ENCODE data around the gene CELSR1.
"Not testable (repeated sequence)": the region's sequence is repeated elsewhere in the genome, so short reads cannot be mapped to it uniquely, and the experiment has no call there.

The CELSR1 gene

DNA sequence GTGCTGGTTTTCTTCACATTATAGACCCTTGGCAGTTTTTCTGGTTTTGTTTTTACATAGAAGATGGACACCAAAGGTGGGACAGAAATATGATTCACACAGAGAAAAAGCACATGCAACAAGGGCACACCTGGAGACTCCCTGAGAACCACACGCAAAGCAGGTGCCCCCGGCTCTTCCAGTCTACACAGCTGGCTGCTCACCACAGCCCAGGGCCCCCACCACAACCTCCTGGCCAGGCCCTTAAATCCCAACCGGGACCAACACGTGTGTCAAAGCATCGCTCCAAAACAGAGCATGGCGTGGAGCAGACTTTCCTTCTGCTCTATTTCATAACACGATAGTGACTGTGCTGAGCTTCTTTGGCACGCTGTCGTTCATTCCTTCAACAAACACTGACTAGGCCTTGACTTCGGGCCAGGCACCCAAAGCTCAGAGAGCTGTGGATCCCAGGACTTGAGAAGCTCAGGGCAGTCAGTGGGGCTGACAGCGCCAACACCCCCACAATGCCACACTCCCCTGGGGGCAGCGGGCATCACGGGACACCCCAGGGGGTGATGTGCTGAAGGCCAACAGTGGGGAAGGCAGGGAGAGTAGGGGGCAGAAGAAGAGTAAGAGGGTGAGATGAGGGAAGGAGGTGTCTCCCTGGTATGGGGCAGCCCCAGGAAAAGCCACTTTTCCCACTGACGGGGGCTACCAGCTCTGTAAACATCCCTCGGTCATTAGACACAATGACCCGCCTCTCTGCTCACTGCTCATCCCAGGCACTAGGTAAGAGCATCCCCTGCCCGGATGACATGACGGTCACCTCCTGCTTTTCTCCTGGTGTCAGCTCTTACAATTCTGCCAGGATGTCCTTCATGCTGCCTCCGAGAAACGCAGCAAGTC, 26.0 kb downstream of the CELSR1 start:
- DNase-seq, result no peak

DNA sequence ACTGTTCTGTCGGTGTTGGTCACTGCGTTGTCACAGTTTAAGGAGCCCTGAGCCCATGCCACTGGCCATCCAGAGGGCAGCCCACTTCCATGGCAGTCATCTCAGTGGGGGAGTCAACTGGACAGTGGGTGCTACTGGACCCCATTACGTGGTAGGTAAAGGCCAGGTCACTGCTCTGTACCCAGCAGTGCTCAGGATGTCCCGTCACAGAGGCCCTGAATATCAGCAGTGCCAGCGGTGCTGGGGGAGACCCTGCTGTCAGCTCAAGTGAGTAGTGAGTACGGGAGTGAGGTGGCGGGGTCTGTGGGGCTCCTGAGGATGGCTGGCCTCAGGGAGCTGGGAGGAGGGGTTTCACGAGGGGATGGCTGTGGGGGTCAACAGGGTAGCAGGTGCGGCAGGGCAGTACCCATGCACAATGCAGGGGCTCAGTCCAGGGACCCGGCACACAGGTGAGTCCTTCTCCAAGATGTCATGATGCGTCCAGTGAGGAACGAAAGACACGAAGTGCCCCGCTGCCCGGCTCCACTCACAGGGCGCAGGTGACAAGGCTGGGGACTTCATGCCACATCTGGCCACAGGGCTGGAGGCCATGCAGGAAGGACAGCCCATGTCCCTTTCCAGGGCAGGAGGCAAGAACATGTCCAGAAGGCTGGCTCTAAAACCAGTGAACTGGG, 27.9 kb downstream of the CELSR1 start:
- DNase-seq, result no peak

DNA sequence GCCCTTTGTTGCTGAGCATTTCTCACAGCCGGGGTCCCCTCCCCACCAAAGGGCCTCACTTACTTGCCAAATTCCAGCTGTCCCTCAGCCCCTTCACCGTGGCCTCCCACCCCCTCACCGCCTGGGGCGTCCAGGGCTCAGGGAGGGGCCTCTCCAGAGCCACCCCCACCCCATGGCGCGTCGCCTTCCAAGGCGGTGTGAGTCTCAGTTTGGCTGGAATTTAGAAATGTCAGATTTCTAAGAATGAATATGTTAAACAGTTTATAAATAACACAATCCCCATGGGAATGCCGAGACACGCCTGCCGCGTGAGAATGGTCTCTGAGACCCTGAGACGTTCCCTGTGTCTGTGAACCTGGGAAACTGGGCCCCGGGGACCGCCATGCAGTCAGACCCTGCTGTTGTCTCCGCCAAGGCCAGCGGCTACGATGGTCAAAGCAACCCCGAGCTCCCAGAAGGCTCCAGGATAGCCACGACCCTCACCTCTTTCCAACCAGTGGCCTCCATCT, 28.9 kb downstream of the CELSR1 start:
- no peak for DNase-seq

DNA sequence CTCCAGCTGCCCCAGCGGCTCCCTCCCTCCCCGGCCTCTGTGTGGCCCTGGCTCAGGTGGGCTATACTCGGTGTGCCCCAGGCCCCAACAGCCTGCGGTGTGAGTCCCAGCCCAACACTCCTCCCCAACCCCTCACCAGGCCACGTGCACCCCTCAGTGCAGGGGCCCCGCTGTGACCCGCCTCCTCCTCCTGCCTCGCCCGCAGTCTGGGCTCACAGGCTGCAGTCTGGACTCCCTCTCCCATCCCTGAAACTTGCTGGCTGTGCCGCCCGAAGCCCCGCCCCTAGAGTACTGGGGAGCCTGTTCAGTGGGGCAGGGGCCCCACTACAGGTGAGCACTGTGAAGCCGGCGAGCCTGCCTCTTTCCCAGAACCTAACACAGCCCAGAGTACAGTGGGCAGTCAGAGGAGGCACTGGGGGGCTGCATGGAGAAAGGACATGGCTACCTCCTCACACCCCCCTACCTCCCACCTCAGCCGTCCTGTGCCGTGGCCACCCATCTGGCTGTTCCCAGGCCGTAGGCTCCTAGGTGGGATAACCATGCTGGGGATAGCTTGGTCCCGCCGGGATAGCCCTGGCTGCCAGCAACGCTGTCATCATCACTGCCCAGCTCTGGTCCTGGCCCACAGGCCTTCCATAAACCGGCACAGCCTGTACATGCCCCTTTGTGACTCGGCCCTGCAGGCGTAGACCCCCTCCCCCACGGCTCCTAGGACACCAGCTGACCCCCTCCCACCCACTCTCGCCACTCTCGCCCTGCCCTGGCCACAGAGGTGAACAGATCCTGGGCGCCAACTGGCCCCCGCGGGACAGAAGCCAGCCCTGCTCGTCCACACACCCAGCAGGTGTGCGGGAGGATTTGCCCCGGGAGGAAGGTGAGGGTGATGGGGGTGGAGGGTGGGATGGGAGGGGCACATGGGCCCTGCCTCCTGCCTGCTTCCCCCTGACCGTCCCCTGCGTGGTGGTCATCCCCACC, 29.7 kb downstream of the CELSR1 start:
- DNase-seq, result no peak

DNA sequence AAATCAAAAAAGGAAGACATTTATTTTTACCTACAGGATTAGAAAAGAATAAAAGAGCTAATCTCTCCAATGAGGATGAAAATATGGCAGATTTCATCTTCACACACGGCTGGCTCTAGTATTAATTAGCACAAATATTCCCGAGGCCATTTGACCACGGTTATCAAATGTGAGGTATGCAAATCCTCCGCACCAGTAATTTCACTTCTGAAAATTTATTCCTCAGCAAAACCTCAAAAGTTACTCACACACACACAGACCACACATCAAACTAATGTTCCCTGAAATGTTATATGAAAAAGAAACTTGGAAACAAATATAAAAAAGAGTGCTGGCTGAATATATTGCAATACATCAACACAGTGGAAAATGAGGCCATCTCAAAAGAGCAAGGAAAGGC, 32.8 kb downstream of the CELSR1 start:
- no peak for DNase-seq

DNA sequence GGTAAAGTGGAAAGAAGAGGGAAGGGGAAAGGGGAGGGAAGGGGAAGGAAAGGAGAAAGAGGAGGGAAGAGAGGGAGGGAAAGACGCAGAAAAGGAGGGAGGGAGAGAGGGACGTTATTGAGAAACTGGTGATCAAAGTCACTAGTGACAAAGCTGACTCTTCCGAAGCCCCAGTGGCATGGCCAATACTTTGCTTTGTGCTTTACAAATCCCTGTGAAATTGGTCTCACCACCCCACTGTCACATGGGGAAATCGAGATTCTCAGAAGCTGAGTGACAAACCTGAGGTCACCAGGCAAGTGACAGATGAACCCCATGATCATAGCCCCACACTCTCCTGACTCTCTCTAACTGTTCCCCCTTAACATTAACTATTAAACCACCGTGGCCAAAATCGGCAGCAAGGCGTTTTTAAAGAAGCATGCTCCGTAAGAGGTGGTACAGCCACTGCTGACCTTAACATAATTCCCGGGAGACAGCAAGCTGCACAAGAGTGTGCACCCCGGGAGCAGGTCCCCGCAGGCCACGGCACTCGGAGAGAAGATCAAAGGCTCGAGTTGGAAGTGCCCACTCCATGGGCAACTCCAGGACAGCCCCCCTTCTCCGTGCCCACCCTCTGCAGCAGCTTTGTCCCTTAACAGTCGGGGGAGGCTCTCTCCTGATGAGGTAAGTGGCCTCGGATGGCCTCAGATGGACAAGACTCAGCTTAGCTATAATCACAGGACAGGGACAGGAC, 34.8 kb downstream of the CELSR1 start:
- DNase-seq, result no peak

DNA sequence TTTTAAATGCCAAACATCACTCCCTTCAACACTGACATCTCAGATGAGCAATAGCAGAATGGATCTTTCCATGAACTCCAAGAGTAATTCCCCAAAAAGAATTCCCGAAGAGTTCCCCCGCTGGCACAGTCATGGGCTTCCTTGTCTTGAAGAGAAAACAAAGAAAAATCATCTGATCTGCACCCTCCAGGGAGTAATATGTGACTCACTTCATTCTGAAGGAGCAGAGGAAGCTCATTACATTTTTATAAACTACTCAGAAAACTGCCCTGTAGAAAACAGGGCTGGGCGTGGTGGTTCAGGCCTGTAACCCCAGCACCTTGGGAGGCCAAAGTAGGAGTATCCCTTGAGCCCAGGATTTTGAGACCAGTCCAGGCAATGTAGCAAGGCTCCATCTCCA, 35.7 kb downstream of the CELSR1 start:
- DNase-seq, result no peak

DNA sequence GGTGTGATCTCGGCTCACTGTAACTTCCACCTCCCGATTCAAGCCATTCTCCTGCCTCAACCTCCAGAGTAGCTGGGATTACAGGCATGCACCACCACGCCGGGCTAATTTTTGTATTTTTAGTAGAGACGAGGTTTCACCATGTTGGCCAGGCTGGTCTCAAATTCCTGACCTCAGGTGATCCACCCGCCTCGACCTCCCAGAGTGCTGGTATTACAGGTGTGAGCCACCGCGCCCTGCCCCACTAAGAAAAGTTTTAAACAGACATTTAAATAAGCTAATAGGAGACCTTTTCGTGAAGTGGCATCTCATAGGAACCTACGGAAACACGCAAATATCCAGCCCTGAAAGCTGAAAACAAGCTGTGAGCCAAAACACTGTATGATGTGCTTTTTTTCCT, 36.2 kb downstream of the CELSR1 start:
- not testable (repeated sequence) for DNase-seq

DNA sequence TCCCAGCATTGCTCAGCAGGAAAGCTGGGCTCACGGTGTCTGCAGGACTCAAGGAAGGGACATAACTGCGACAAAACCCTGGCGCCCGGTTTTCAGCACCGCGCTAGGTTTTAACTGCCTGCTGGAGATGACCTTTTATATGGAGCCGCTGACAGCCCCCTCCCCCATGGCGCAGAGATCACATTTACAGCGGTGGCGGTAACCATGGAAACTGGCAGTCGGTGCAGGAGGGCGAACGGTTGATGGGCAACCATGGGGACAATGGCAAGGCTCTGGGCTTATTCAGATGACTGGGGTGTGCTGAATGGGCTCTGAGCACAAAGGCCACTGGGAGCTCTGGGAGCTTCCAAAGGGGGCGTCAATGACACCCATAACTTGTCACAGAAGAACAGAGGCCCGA, 37.2 kb downstream of the CELSR1 start:
- no peak for DNase-seq

DNA sequence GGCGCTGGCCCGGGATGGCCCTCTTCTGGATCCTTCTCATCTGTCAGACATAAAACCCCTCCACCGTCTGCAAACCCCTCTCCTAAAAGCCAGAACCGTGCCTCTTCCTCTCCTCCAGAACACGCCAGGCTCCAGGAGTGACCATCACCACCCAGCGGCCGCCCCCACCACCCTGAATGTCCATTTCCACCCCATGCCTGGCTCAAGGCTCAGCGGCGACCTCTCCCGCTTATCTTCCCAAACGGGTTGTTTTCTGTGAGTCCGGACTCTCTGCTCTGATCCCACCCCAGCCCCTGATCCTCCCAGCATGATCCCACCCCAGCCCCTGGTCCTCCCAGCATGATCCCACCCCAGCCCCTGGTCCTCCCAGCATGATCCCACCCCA, 37.6 kb downstream of the CELSR1 start:
- no peak for DNase-seq

DNA sequence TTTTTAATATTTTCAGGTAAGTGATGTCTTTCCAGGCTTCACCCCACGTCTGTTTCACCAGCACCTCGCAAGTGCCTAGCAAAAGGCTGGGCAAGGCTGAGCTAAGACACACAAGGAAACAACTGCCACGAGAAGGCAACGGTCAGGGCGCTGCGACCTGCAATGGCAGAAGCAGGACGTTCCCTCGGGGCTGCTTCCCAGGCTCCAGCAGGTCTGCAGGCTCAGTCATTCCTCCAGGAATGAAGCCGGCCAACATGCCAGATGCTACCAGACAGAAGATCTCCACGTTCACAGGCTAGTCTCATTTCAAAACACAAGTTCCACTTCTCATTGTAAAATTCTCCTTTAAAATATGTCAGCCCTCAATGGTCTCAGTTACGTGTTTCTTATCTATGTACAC, 45.5 kb downstream of the CELSR1 start:
- DNase-seq, result no peak

DNA sequence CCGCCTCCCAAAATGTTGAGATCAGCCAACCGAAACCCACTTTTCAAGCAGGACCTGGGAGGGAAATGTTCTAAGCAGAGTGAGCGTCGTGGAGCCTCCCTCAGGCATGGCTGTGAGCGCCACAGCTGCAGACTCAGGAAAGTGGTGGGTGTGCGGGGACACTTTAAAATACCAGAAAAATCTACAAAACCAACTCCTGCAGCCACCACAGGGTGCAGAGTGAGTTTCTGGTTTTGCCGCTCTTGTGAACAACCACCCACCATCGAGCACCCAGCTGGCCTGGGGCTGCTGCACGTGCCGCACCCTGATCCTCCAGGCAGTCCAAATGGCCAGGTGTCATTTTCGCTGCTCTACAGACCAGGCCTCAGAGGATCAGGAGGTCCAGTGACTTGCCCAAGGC, 46.9 kb downstream of the CELSR1 start:
- no peak for DNase-seq

DNA sequence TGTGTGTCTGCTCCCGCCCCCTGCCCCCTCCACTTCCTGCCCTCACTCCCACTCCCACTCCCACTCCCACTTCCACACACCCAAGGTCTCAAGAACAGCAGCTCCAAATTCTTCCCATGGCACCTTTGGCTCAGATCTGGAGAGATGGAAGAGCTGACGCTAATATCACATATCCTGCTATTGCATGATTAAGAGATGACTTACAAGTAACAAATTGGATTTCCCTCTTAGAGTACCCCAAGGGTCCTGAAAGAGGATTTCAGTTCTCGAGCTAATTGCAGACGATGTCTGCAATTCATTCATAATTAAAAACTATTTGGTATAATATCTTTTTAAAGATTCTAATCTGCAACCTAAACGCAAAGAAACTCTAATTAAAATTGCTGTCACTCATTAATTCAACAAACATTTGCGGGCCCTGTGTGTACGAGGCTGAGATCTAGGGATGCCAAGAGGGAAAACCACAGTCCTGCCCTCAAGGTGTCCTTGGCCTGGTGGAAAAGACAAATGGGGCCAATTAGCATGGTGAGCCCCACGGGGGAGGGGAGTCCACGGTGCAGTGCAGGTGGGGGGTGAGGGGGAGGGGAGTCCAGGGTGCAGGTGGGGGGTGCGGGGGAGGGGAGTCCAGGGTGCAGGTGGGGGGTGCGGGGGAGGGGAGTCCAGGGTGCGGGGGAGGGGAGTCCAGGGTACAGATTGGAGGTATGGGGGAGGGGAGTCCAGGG, 50.3 kb downstream of the CELSR1 start:
- no peak for DNase-seq

DNA sequence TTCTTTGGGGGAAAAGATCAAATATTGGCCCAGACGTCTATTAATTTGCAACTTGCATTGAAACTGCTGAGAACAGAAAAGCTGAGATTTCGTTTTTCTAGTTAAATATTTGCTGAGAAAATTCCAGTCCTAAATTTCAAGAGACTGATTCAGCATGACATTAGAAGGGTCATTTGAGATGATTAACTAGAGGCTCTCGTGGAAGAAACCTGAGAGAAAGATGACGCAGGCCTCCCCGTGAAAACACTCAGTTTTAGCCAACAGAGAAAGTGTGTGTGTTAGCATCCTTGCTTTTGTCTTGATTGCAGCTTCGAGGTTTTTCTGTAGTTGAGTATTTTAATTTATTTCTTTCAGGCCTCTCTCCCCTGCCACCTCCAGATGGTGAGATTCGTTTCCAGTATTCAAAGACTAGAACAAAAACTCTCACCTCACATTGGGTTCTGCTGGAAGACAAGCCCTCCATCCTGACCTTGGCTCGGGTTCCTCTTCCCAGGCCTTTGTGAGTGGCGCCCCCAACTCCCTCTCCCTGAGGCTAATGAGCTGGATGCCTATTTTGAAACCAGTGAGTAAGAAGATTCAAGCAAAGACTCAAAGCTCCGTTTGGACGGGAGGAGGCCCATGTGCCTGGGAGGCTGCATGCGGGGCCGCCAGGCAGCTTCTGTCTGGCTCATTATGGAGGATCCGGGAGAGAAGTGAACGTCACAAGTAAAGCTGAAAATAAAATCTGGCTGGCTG, 52.4 kb downstream of the CELSR1 start:
- no peak for DNase-seq

DNA sequence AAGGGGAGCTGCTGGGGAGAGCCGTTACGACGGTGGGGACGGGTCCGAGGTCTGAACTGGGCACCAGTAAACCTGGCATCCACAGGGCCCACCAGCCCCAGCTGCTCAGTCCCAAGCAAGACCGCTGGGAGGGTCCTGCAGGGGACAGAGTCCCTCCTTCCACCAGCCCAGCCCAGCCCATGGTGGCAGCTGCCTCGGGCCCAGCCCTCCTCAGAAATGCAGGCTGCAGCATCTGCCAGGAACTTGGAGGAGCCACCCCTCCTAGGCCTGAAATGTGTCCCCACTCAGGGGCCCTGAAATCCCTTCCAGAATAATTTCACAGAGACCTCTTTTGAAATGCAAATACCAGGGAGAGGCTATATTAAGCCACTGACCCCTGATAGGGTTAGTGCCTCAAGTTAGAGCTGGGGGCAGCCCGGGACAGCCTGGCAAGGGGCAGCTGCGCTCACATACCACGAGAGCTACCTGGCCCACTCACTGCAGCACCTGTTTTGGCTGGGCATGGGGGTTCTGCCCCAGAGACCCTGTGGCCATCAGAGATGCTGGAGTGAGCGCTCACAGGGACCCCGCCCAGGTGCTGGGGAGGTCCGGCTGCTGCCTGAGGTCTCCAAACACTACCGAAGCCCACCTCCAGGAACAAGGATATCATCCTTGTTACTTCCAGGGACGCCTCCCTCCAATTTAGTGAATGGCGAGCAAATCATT, 53.1 kb downstream of the CELSR1 start:
- DNase-seq, result no peak

DNA sequence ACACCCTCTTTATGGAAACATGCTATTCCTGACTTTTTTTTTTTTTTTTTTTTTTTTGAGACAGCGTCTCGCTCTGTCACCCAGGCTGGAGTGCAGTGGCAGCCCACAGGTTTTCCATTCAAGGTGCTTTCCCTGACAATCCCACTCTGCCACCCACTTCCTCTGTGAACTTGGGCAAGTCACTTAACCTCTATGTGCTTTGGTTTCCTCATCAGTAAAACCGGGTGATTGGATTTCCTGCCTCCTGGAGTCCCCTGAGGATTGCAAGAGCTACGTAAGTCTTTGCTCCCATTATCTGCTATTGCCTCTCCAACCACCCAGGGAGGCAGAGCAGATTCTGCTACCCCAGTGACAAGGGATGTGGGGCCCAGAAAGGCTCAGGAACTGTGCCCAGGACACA, 54.1 kb downstream of the CELSR1 start:
- no peak for DNase-seq

DNA sequence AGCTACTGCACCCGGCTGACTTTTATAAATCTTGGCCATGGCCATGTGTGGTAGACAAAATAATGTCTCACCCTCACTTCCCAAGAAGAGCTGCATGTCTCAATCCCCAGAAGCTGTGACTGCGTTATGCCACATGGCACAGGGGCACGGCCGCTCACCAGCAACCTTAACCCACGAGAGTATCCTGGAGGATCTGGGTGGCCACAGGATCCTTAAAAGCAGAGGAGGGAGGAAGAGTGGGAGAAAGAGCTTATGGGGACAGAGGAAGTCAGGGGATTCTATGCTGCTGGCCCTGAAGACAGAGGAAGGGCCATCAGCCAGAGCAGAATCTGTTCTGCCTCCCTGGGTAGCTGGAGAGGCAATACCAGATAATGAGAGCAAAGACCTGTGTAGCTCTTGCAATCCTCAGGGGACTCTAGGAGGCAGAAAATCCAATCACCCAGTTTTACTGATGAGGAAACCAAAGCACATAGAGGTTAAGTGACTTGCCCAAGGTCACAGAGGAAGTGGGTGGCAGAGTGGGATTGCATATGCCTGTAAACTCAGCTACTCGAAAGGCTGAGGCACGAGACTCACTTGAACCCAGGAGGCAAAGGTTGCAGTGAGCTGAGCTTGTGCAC, 55.3 kb downstream of the CELSR1 start:
- DNase-seq, result no peak

DNA sequence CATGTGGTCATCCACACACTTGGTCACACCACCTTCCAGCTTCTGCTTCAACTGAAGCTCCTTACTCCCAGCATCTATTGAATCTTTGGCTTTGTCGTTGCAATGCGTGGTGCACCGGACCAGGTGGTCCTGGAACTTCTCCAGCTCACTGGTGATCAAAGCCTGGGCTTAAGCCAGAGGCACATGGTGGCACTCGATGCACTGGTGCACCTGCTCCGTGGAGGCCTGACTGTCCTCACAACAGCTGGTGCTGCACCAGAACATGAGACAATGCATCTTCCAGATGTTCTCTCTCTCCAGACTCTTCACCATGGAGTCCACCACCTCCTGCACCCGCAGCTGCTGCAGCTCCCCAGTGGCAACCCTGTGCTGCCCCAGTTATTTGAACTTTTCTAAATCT, 56.0 kb downstream of the CELSR1 start:
- DNase-seq, result no peak

DNA sequence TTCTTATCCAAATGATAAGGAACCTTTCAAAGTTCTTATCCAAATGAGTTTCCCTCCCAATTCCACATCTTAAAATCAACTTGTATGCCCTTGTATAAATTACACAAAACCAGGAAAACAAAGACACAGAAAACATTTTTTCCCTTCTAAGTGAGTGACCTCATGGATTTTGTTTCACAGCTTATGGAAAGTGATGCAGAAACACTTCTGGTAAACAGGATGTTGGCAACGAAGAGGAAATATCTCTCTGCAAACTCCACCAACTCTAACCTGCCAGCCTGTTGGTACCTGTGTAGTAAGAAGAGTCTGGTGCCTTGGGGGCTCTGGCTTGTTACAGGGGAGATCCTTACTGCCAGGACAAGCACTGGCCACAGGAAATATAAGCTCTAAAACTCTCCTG, 57.0 kb downstream of the CELSR1 start:
- no peak for DNase-seq

DNA sequence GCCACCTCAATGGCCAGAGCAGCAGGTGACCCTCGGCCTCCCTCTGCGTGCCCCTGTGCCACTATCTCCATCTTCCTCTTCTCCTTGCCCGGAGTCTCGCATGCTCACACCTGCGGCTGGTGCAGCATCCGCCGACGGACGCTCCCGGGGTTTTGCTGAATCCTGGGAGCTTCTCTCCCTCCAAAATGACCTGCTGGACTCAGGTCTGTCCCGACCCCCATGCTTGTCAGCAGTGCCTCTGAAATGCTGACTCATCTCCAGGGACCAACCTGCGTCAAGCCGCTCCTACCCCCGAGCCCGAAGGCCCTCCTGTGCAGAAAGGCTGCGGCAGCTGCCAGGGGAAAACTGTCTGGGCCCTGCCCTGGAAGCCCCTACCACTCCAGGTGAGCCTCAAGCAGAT, 58.4 kb downstream of the CELSR1 start:
- no peak for DNase-seq
